Breast epithelium (tissue), 4 donors: ENCODE data around the gene PPP1R15B. TPM values are rescaled to one million over a fixed set of nuclear protein-coding genes. Genes with fewer than 3 reads are reported as not detected.

ENCODE experiments used
- DNase-seq, 2 donors: peaks; one replicate each; pipeline ENCODE4 v3.0.0-alpha.2; 2019; ENCODE audit warnings: low spot score in 2 of 2
- H3K27ac ChIP-seq, 2 donors: fragments of 200-600 bp; sonication (generic) in 1 of 2; one replicate each; pipeline ENCODE4 v1.5.1; 2016 to 2019; ENCODE audit warnings: mild to moderate bottlenecking in 1 of 2
- H3K27me3 ChIP-seq, 2 donors: fragments of 200-600 bp; sonication (generic) in 1 of 2; one replicate each; pipeline versions ENCODE4 v1.5.1 to v1.6.0; 2017 to 2019; ENCODE audit warnings: control low read depth in 1 of 2, mild to moderate bottlenecking in 1 of 2
- H3K36me3 ChIP-seq: fragments of 200-600 bp; one replicate; pipeline ENCODE4 v1.5.1; 2019
- H3K4me1 ChIP-seq, 2 donors: fragments of 200-600 bp; sonication (generic); one replicate each; pipeline ENCODE4 v1.5.1; 2016 to 2019; ENCODE audit warnings: control low read depth in 1 of 2
- H3K4me3 ChIP-seq, 3 donors: fragments of 200-600 bp; sonication (generic); 1 replicate in 2 of 3; 2 replicates in 1 of 3; pipeline ENCODE4 v1.5.1; 2016 to 2019; ENCODE audit warnings: mild to moderate bottlenecking in 3 of 3, moderate library complexity in 2 of 3
- H3K9me3 ChIP-seq, 2 donors: fragments of 200-600 bp; sonication (generic) in 1 of 2; one replicate each; pipeline ENCODE4 v1.5.1; 2016 to 2019; ENCODE audit warnings: control low read depth in 1 of 2
- POLR2A ChIP-seq: fragments of 450-650 bp; IDR thresholded peaks from one replicate; pipeline ENCODE4 v1.6.1; 2016; ENCODE audit warnings: antibody characterized with exemption, mild to moderate bottlenecking, moderate library complexity
- POLR2AphosphoS5 ChIP-seq, 3 donors: sonication (generic); formaldehyde crosslinking; IDR thresholded peaks; one replicate each; pipeline ENCODE4 v1.6.1; 2017; ENCODE audit warnings: antibody characterized with exemption in 3 of 3
- intact Hi-C: fragments of 100-400 bp; cut with DNase I; formaldehyde crosslinking; loops from one replicate; pipeline ENCODE4 v1.15.1; 2023; ENCODE audit warnings: low total_unique reads
- total RNA-seq, 3 donors: library from RNA; depleted of rRNA; stranded (reverse); fragments of >200 nt; gene quantifications; one replicate each; pipeline ENCODE4 v1.1.0, GENCODE V29; 2016
- TF ChIP-seq, protein P1 (sequence below), 3 donors: fragments of 450-650 bp; IDR thresholded peaks; one replicate each; pipeline ENCODE4 v1.5.1; 2016 to 2017; ENCODE audit warnings: antibody characterized with exemption in 3 of 3, mild to moderate bottlenecking in 3 of 3, moderate library complexity in 3 of 3

PPP1R15B gene
- total RNA-seq, 3 donors from 2014 or later, result 47.5 to 91.6 (median 53.3) TPM

DNA sequence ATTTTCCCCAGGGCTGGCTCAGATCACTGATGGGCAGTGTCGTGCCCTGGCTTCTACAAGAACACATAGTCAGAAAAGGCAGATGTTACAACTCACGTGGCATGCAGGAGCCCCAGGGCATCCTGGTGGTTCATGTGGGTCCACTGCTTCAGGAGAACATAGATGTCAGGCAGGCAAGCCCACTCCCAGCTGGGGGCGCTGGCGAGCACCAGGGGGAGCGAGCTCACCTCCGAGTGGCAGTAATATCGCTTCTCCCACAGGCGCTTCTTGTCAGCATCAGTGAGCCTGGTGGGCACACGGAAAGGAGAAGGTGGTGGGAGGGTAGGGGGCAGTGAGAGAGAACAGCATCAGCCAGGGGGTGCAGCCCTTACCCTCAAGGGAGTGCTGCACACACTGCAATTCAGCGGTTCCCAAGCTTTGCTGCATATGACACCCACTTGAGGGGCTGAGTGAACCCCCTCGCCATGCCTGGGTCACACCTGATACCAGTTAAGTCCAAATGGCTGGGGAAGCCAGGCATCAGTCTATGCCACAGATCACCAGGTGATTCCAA, 34.3 kb upstream of the PPP1R15B start:
- no peak for DNase-seq
- peak overlapping the region; percentile 35 to 37 for H3K27ac ChIP-seq
- TF ChIP-seq, protein P1, sequence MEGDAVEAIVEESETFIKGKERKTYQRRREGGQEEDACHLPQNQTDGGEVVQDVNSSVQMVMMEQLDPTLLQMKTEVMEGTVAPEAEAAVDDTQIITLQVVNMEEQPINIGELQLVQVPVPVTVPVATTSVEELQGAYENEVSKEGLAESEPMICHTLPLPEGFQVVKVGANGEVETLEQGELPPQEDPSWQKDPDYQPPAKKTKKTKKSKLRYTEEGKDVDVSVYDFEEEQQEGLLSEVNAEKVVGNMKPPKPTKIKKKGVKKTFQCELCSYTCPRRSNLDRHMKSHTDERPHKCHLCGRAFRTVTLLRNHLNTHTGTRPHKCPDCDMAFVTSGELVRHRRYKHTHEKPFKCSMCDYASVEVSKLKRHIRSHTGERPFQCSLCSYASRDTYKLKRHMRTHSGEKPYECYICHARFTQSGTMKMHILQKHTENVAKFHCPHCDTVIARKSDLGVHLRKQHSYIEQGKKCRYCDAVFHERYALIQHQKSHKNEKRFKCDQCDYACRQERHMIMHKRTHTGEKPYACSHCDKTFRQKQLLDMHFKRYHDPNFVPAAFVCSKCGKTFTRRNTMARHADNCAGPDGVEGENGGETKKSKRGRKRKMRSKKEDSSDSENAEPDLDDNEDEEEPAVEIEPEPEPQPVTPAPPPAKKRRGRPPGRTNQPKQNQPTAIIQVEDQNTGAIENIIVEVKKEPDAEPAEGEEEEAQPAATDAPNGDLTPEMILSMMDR (IDR thresholded peaks at IDR 0.05), result no peak
- no peak for TF ChIP-seq POLR2A
- no peak for TF ChIP-seq POLR2AphosphoS5 (IDR thresholded peaks at IDR 0.05)
- no peak overlapping the region for H3K4me3 ChIP-seq
- H3K4me1 ChIP-seq, result peaks cover 0 to 15% of the 10 kb centered on the region in 2 donors
- no peaks in the 10 kb centered on the region for H3K9me3 ChIP-seq
- no peaks in the 10 kb centered on the region for H3K36me3 ChIP-seq
- intact Hi-C loops, result loop anchor here (5.0 kb wide), 1 partner anchor 56 kb away; no protein-coding TSS in a partner anchor
- no peaks in the 10 kb centered on the region for H3K27me3 ChIP-seq

DNA sequence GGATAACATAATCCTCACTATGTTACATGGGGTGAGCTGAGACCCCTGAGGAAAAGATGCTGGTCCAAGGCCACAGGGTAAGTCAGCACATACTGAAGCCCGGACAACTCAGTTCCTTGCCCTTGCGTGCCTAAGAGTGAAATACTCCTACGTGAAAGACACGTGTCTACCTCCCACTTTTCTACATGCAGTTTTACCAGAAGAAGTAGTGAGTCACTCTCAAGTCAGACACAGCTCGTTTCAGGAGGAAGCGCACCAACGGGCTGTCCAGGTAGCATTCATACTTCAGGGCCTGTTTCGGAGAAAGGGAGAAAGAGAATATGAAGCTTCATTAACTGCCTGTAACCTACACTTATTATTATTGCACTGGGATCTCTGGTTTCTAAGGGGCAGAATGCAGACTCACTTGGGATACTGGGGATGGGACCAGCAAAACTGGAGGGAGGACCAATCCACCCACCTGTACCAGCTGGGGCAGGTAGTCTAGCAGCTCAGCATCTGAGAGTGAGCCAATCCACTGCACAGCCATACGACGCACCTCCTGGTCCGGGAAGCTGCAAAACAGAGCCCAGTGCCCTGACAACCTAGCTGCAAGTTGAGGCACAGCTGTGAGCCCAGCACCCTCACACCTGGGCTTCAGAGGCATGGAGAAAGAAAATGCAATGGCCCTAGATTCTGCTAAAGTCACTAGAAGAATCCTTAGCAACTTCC, 32.4 kb upstream of the PPP1R15B start:
- Histone ChIP-seq H3K27ac (peak overlapping the region; percentile 90 to 93), H3K9me3 (no peaks in the 10 kb centered on the region), H3K36me3 (no peaks in the 10 kb centered on the region), H3K4me1 (peaks cover 0 to 19% of the 10 kb centered on the region in 2 donors), H3K27me3 (no peaks in the 10 kb centered on the region), H3K4me3 (no peak overlapping the region)
- DNase-seq, result no peak
- no peak for TF ChIP-seq POLR2AphosphoS5 (IDR thresholded peaks at IDR 0.05)
- TF ChIP-seq, protein P1 (IDR thresholded peaks at IDR 0.05), result no peak
- no peak for TF ChIP-seq POLR2A
- intact Hi-C loops, result no loop called here

DNA sequence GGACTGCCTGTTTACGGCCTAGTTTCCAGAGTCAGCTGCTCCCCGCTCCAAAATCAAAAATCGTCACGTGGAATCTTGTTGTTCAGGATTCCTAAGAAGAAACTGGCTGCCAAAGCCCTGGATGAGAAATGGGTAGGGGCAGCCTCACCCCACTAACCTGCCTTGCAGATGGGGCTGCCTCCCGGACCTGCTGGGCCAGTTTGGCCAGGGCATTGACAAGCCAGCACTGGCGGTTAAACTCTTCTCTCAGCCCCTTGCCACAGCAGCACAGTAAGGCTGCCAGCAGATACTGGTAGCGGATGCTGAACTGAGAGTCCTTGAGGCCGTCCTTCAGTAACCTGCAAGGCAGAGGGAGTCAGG, 31.6 kb upstream of the PPP1R15B start:
- DNase-seq, result peak; percentile 86 to 94
- Histone ChIP-seq H3K9me3 (no peaks in the 10 kb centered on the region), H3K4me3 (no peak overlapping the region), H3K36me3 (no peaks in the 10 kb centered on the region), H3K4me1 (peaks cover 0 to 27% of the 10 kb centered on the region in 2 donors), H3K27me3 (no peaks in the 10 kb centered on the region), H3K27ac (peak overlapping the region; percentile 90 to 93)
- TF ChIP-seq POLR2AphosphoS5 (IDR thresholded peaks at IDR 0.05) (peak; percentile 55 to 81 (median 62)), POLR2A (no peak)
- intact Hi-C loops, result no loop called here

DNA sequence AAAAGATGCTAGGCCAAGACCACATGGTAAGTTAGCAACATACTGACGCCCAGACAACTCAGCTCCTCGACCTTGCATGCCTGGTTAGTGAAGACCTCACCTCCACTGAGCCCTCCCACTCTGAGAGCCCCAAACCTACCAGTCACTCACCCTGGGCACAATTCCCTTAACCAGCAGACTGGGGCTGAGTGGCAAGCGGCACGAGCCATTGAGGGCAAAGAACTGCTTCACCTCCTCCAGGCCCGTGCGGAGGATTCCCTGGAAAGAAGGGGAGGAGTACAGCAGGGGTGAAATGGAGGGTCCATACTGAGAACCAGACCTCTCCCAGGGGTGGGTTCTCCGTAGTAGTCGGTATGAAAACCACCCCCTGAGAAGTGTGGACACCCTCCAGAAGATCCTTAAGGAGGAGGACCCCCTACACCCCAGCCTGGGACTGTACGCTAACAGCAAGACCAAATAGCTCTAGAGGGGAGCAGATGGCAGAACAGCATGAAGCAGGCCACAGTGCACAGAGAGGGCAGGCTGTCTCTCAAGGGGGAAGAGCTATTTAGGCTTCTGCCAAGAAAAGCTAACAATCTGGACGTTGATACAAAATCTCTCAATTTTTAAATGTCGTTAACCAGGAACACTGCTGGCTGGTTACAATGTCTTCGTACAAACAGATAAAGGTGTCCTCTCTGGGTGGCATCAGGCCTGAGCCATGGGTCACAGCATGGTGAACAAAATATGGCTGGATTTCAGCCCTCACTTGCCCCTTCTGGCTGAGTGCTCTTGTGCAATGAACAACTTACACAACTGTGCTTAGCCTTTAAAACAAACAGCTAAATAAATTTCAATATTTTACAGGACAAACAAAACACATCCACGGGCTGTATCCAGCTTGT, 31.0 kb upstream of the PPP1R15B start:
- no peak for DNase-seq
- no peaks in the 10 kb centered on the region for H3K9me3 ChIP-seq
- no peaks in the 10 kb centered on the region for H3K36me3 ChIP-seq
- TF ChIP-seq POLR2A, result no peak
- TF ChIP-seq, protein P1 (IDR thresholded peaks at IDR 0.05), result no peak
- no peak for TF ChIP-seq POLR2AphosphoS5 (IDR thresholded peaks at IDR 0.05)
- peaks cover 0 to 32% of the 10 kb centered on the region in 2 donors for H3K4me1 ChIP-seq
- H3K4me3 ChIP-seq, result no peak overlapping the region
- intact Hi-C loops, result no loop called here
- H3K27me3 ChIP-seq, result no peaks in the 10 kb centered on the region
- H3K27ac ChIP-seq, result peak overlapping the region; percentile 90 to 93

DNA sequence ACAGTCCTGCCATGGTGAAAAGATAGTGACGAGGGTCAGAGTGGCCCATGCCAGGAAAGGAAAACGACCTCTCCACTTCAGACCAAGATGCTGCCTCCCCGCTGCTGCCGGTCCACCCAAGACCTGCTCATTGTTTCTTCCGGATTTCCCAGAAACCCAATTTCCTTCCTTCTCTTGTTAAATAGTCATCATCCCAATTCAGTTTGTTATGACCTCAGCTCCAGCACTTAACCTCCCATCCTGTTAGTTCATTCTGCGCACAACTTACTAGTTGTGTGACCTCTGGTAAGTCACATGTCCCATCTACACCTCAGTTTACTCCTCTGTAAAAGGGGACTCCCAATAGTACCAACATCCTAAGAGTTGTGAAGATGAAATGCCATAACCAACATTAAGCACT, 29.9 kb upstream of the PPP1R15B start:
- Histone ChIP-seq H3K36me3 (no peaks in the 10 kb centered on the region), H3K27ac (peak overlapping the region; percentile 90 to 93), H3K9me3 (no peaks in the 10 kb centered on the region), H3K4me3 (no peak overlapping the region), H3K4me1 (peaks cover 0 to 32% of the 10 kb centered on the region in 2 donors), H3K27me3 (no peaks in the 10 kb centered on the region)
- intact Hi-C loops, result no loop called here
- no peak for DNase-seq
- TF ChIP-seq POLR2AphosphoS5 (IDR thresholded peaks at IDR 0.05) (no peak), POLR2A (no peak)
- TF ChIP-seq, protein P1 (IDR thresholded peaks at IDR 0.05), result no peak
